ENCODE data around the gene SKAP2. TPM values are rescaled to one million over a fixed set of nuclear protein-coding genes. Genes with fewer than 3 reads are reported as not detected.

Gene SKAP2
- total and polyA plus RNA-seq, 12 donors: 7.3 to 123 (median 50.1) TPM

DNA sequence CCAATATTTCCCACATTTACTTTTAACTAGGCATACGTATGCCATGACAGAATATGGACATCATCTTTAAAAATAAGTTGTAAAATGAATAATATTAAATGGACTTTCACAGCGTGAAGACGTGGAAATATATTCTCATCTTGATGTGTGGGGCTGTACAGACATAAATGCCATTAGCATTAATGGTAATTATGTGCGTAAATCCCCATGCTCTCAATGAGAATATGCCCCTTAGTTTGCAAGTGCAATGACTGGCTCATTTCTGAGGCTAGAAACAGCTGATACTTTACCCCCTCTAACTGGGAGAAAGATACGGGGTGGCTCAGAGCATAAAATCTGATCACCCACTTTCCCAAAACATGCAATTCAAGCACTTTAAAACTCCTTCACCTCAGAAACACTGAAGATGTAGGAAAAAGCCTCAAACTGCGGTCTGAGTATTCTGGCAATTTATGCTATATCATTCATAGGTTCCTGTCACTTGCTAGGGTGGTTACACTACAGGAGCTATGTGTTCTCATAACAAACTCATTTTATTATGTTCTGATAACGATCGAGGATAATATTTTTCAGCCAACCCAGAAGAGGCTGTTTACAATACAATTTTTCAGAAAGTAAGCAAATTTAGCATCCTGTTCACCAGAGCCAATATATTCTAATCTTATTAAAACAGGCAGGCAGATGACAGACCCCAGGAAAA, 211.8 kb downstream of the SKAP2 start:
- 85 to 93% (median 92%) methylated on average over 8 of the region's 8 CpGs for WGBS, 4 donors
- no peaks in the 10 kb centered on the region for H3K36me3 ChIP-seq (replicated peaks in 1 of 2)
- intact Hi-C loops (cut with DNase I): no loop called here

DNA sequence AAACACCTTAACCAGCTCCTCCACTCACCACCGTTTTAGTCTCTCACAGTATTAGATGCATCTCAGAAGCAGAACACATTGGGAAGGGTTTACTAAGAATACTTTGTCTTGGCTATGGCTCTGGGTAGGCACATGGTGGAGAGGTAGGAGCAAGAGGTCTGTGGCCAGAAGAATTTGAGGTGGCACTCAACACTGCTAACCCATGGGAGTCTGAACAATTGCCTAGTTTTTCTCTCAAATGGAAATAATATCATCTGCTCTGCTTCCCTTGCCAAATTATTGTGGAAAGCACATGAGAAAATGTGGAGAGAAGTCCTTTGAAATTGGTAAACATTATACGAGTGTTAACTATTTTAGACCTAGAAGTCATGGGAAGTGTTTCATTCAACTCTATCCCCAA, 214.3 kb downstream of the SKAP2 start:
- H3K4me3 ChIP-seq: no peak overlapping the region
- intact Hi-C loops (cut with DNase I): no loop called here
- no peaks in the 10 kb centered on the region for H3K36me3 ChIP-seq (replicated peaks in 1 of 2)
- H3K4me1 ChIP-seq (replicated peaks in 1 of 2): peaks cover 8 to 21% of the 10 kb centered on the region in 2 donors
- H3K27me3 ChIP-seq: no peaks in the 10 kb centered on the region
- WGBS, 4 donors: 86 to 98% (median 89%) methylated on average over 2 of the region's 2 CpGs
- no peak for DNase-seq
- TF ChIP-seq POLR2A (IDR thresholded peaks at IDR 0.05): no peak
- TF ChIP-seq CTCF (IDR thresholded peaks at IDR 0.05): no peak
- no peaks in the 10 kb centered on the region for H3K9me3 ChIP-seq (replicated peaks in 1 of 3)
- H3K27ac ChIP-seq: no peak overlapping the region

More for the DNA sequence above, 211.8 kb downstream of the SKAP2 start:
- Histone ChIP-seq H3K27ac (no peak overlapping the region), H3K4me3 (no peak overlapping the region), H3K27me3 (no peaks in the 10 kb centered on the region), H3K4me1 (replicated peaks in 1 of 2) (peaks cover 8 to 21% of the 10 kb centered on the region in 2 donors), H3K9me3 (replicated peaks in 1 of 3) (no peaks in the 10 kb centered on the region)
- DNase-seq: no peak
- no peak for TF ChIP-seq POLR2A (IDR thresholded peaks at IDR 0.05)
- no peak for TF ChIP-seq CTCF (IDR thresholded peaks at IDR 0.05)

DNA sequence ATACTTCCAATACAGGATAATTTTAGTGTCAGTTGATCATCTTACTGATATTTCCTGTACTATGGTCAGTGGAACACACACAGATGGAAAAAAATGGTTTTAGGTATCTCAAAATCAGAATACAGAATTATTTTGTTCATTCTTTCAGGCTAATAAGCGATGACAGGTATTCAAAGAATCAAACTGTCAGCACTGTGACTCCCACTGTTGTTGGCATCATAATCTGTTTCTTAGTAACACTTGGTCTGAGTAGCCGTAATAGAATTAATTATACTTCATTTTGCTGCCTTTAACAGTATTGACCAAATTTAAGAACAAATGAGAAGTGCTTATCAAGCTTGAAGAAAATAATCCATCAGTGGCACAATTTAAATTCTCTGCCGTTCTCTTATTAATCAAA, 215.0 kb downstream of the SKAP2 start:
- no peaks in the 10 kb centered on the region for H3K36me3 ChIP-seq (replicated peaks in 1 of 2)
- 86 to 95% (median 93%) methylated on average over 3 of the region's 3 CpGs for WGBS, 4 donors
- peaks cover 7 to 19% of the 10 kb centered on the region in 2 donors for H3K4me1 ChIP-seq (replicated peaks in 1 of 2)
- DNase-seq: no peak
- H3K4me3 ChIP-seq: no peak overlapping the region
- H3K27ac ChIP-seq: no peak overlapping the region
- no peaks in the 10 kb centered on the region for H3K9me3 ChIP-seq (replicated peaks in 1 of 3)
- intact Hi-C loops (cut with DNase I): no loop called here
- H3K27me3 ChIP-seq: no peaks in the 10 kb centered on the region
- TF ChIP-seq CTCF (IDR thresholded peaks at IDR 0.05) (no peak), POLR2A (IDR thresholded peaks at IDR 0.05) (no peak)

DNA sequence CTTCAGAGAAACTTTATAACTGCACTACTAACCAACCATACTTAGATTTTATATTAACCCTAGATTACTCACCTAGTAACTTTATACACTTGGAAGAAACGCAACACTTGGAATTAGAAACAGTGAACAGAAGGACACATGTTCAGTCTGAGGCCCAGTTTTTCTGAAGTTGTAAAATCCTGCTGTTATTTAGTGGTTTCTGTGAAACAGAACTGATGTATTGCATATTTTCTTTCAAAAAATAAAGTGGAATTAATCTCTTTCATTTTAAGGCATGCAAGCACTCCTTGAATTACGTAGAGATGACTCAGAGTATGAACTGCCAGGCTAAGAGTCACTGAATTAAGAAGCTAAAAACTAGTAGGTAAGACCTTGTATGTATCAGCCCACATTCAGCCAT, 215.8 kb downstream of the SKAP2 start:
- 51 to 70% (median 58%) methylated on average over 2 of the region's 2 CpGs for WGBS, 4 donors
- Histone ChIP-seq H3K27me3 (no peaks in the 10 kb centered on the region), H3K27ac (no peak overlapping the region), H3K36me3 (replicated peaks in 1 of 2) (no peaks in the 10 kb centered on the region), H3K9me3 (replicated peaks in 1 of 3) (no peaks in the 10 kb centered on the region), H3K4me1 (replicated peaks in 1 of 2) (peaks cover 0 to 11% of the 10 kb centered on the region in 2 donors), H3K4me3 (no peak overlapping the region)
- no peak for TF ChIP-seq CTCF (IDR thresholded peaks at IDR 0.05)
- no peak for TF ChIP-seq POLR2A (IDR thresholded peaks at IDR 0.05)
- intact Hi-C loops (cut with DNase I): no loop called here
- no peak for DNase-seq

Data from adrenal gland (tissue), 12 donors.